ENCODE measurements around the gene SYT13. TPM values are rescaled to one million over a fixed set of nuclear protein-coding genes. Genes with fewer than 3 reads are reported as not detected.

SYT13 gene
- total RNA-seq = 191 TPM

GRCh38 chr11:45285930-45286632 lies at the start of gene SYT13:
TSS of gene SYT13 (minus strand) at chr11:45286341. CDS start at chr11:45286207, 134 bp downstream.
- DNase-seq (ENCODE audit: low spot score in 2 of 2) = peak; percentile 36 to 70
- no peak for FAIRE-seq

GRCh38 chr11:45335434-45335833 lies 49.3 kb upstream of the SYT13 start:
- FAIRE-seq (no peak), DNase-seq (ENCODE audit: low spot score in 2 of 2) (no peak)

- FAIRE-seq (no peak), DNase-seq (ENCODE audit: low spot score in 2 of 2) (no peak)
These were observed 48.7 kb upstream of the SYT13 start for GRCh38 chr11:45334836-45335235.

GRCh38 chr11:45334410-45334809 lies 48.3 kb upstream of the SYT13 start:
- FAIRE-seq = no peak
- DNase-seq (ENCODE audit: low spot score in 2 of 2) = no peak

GRCh38 chr11:45333001-45333971 lies 47.1 kb upstream of the SYT13 start:
- no peak for FAIRE-seq

GRCh38 chr11:45332276-45332934 lies 46.3 kb upstream of the SYT13 start:
- DNase-seq (ENCODE audit: low spot score in 2 of 2) = peak; percentile 22 to 56
- no peak for FAIRE-seq

More at GRCh38 chr11:45333001-45333971, 47.1 kb upstream of the SYT13 start:
- peak in 1 of 2 donors; percentile 16 for DNase-seq (ENCODE audit: low spot score in 2 of 2)

GRCh38 chr11:45331839-45332238 lies 45.7 kb upstream of the SYT13 start:
- no peak for FAIRE-seq
- no peak for DNase-seq (ENCODE audit: low spot score in 2 of 2)

GRCh38 chr11:45328726-45329125 lies 42.6 kb upstream of the SYT13 start:
- FAIRE-seq (no peak), DNase-seq (ENCODE audit: low spot score in 2 of 2) (no peak)

GRCh38 chr11:45324459-45324858 lies 38.3 kb upstream of the SYT13 start:
- DNase-seq (ENCODE audit: low spot score in 2 of 2) (no peak), FAIRE-seq (no peak)

- FAIRE-seq = no peak
- no peak for DNase-seq (ENCODE audit: low spot score in 2 of 2)
These were observed 37.6 kb upstream of the SYT13 start for GRCh38 chr11:45323601-45324249.

GRCh38 chr11:45322891-45323600 lies 36.9 kb upstream of the SYT13 start:
- FAIRE-seq (no peak), DNase-seq (ENCODE audit: low spot score in 2 of 2) (no peak)

- no peak for DNase-seq (ENCODE audit: low spot score in 2 of 2)
- no peak for FAIRE-seq
These were observed 36.1 kb upstream of the SYT13 start for GRCh38 chr11:45322111-45322705.

- DNase-seq (ENCODE audit: low spot score in 2 of 2) = no peak
- FAIRE-seq = no peak
These were observed 35.5 kb upstream of the SYT13 start for GRCh38 chr11:45321669-45322068.

- DNase-seq (ENCODE audit: low spot score in 2 of 2) (no peak), FAIRE-seq (no peak)
These were observed 35.0 kb upstream of the SYT13 start for GRCh38 chr11:45321031-45321595.

GRCh38 chr11:45320371-45320770 lies 34.2 kb upstream of the SYT13 start:
- no peak for DNase-seq (ENCODE audit: low spot score in 2 of 2)
- no peak for FAIRE-seq

GRCh38 chr11:45319077-45319476 lies 32.9 kb upstream of the SYT13 start:
- FAIRE-seq = no peak

GRCh38 chr11:45318516-45318915 lies 32.4 kb upstream of the SYT13 start:
- DNase-seq (ENCODE audit: low spot score in 2 of 2) (no peak), FAIRE-seq (no peak)

More at GRCh38 chr11:45319077-45319476, 32.9 kb upstream of the SYT13 start:
- DNase-seq (ENCODE audit: low spot score in 2 of 2) = no peak

GRCh38 chr11:45316258-45316657 lies 30.1 kb upstream of the SYT13 start:
- no peak for FAIRE-seq

GRCh38 chr11:45314900-45315299 lies 28.8 kb upstream of the SYT13 start:
- DNase-seq (ENCODE audit: low spot score in 2 of 2) (no peak), FAIRE-seq (no peak)

More at GRCh38 chr11:45316258-45316657, 30.1 kb upstream of the SYT13 start:
- no peak for DNase-seq (ENCODE audit: low spot score in 2 of 2)

Measured in frontal cortex (tissue), 4 donors.